SK-N-SH (cell line): Measurements from ENCODE around the gene KRT75. TPM values are rescaled to one million over a fixed set of nuclear protein-coding genes. Genes with fewer than 3 reads are reported as not detected.

Experiments used
- CTCF ChIA-PET: fragments of 300-600, 350-600 bp; formaldehyde crosslinking; extraction: SDS; loops from one replicate; lab custom pipeline; 2021; lab: Yijun Ruan, JAX
- POLR2A ChIA-PET: fragments of 350-600 bp; sonication (Branson Sonifier 250); formaldehyde crosslinking; extraction: SDS; loops from one replicate; lab custom pipeline; 2020; ENCODE audit warnings: antibody characterized with exemption, inconsistent platforms; lab: Yijun Ruan, JAX
- DNase-seq: peaks from one replicate; pipeline ENCODE4 v3.0.0; 2012
- H2AFZ ChIP-seq: fragments of 200-600 bp; sonication (generic); 2 replicates; pipeline ENCODE4 v1.8.1; 2016; ENCODE audit warnings: antibody characterized with exemption, mild to moderate bottlenecking, low read depth
- H3F3A ChIP-seq: fragments of 200-600 bp; sonication (generic); replicated peaks from 2 replicates; pipeline ENCODE3; 2016; ENCODE audit warnings: antibody characterized with exemption, mild to moderate bottlenecking; ENCODE audit not compliant: insufficient read depth
- H3K27ac ChIP-seq, 2 experiments: fragments of 200-500 bp in 1 of 2; fragments of 200-600 bp in 1 of 2; sonication (Bioruptor generic) in 1 of 2; sonication (generic), shearing (Covaris generic) in 1 of 2; 2 replicates each; pipeline versions ENCODE4 v1.5.1 to v1.6.1; 2014 to 2016; ENCODE audit warnings: low read depth in 2 of 2, inconsistent platforms in 1 of 2, low read length in 1 of 2, mild to moderate bottlenecking in 1 of 2, mixed read lengths in 1 of 2
- H3K27me3 ChIP-seq: fragments of 200-600 bp; sonication (generic), shearing (Covaris generic); 2 replicates; pipeline ENCODE4 v1.6.1; 2016; ENCODE audit warnings: mixed run types; ENCODE audit not compliant: insufficient read depth
- H3K36me3 ChIP-seq, 2 experiments: fragments of 200-500 bp in 1 of 2; fragments of 200-600 bp in 1 of 2; sonication (Bioruptor generic) in 1 of 2; sonication (generic) in 1 of 2; replicated peaks in 1 of 2; 2 replicates each; pipeline versions ENCODE3 to v1.5.1; 2014 to 2016; ENCODE audit warnings: low read length in 1 of 2, mild to moderate bottlenecking in 1 of 2; ENCODE audit not compliant: insufficient read depth in 2 of 2, control insufficient read depth in 1 of 2
- H3K4me1 ChIP-seq, 2 experiments: fragments of 200-500 bp in 1 of 2; fragments of 200-600 bp in 1 of 2; sonication (Bioruptor generic) in 1 of 2; sonication (generic), shearing (Covaris generic) in 1 of 2; 2 replicates each; pipeline versions ENCODE4 v1.5.1 to v1.6.1; 2014 to 2016; ENCODE audit warnings: low read depth in 1 of 2, low read length in 1 of 2, mixed run types in 1 of 2; ENCODE audit not compliant: insufficient read depth in 2 of 2, control insufficient read depth in 1 of 2
- H3K4me2 ChIP-seq: fragments of 200-600 bp; sonication (generic), shearing (Covaris generic); 2 replicates; pipeline ENCODE4 v1.6.1; 2017; ENCODE audit warnings: mixed run types
- H3K4me3 ChIP-seq, 2 experiments: fragments of 200-500 bp in 1 of 2; fragments of 200-600 bp in 1 of 2; sonication (Bioruptor generic) in 1 of 2; sonication (generic), shearing (Covaris generic) in 1 of 2; 2 replicates each; pipeline versions ENCODE4 v1.5.1 to v1.8.1; 2014 to 2016; ENCODE audit warnings: low read depth in 2 of 2, inconsistent platforms in 1 of 2, low read length in 1 of 2, mild to moderate bottlenecking in 1 of 2, mixed read lengths in 1 of 2, moderate library complexity in 1 of 2
- H3K79me2 ChIP-seq: fragments of 200-600 bp; sonication (generic); 2 replicates; pipeline ENCODE4 v1.8.1; 2017; ENCODE audit warnings: mild to moderate bottlenecking; ENCODE audit not compliant: insufficient read depth
- H3K9ac ChIP-seq: fragments of 200-600 bp; sonication (generic); 2 replicates; pipeline ENCODE4 v1.6.1; 2017; ENCODE audit warnings: mixed run types
- H3K9me2 ChIP-seq: fragments of 200-600 bp; sonication (generic); 2 replicates; pipeline ENCODE4 v1.6.1; 2017; ENCODE audit warnings: mixed run types
- H3K9me3 ChIP-seq: fragments of 200-600 bp; sonication (generic); 2 replicates; pipeline ENCODE4 v1.6.1; 2017; ENCODE audit warnings: mixed run types, mild to moderate bottlenecking, moderate library complexity
- H4K20me1 ChIP-seq: fragments of 200-600 bp; sonication (generic); 2 replicates; pipeline ENCODE4 v1.6.1; 2017; ENCODE audit warnings: mild to moderate bottlenecking, mixed run types; ENCODE audit not compliant: insufficient read depth
- ELF1 ChIP-seq: IDR thresholded peaks from 2 replicates; pipeline ENCODE4 v1.4.0; 2012
- EP300 ChIP-seq, 2 experiments: IDR thresholded peaks; 2 replicates each; pipeline versions ENCODE4 v1.4.0 to v1.6.1; 2012; ENCODE audit warnings: borderline replicate concordance in 1 of 2, low read depth in 1 of 2, low read length in 1 of 2
- EZH2phosphoT487 ChIP-seq: fragments of 200-600 bp; sonication (generic); IDR thresholded peaks from 2 replicates; pipeline ENCODE4 v1.6.1; 2017; ENCODE audit warnings: low read depth, mixed run types, mild to moderate bottlenecking, antibody characterized with exemption, moderate library complexity, borderline replicate concordance
- GABPA ChIP-seq: IDR thresholded peaks from 2 replicates; pipeline ENCODE4 v1.4.0; 2012; ENCODE audit warnings: low read depth, mild to moderate bottlenecking
- GATA2 ChIP-seq: sonication (generic); formaldehyde crosslinking; IDR thresholded peaks from 2 replicates; pipeline ENCODE4 v1.5.0; 2020; ENCODE audit warnings: mild to moderate bottlenecking, missing genetic modification reagents
- NFIC ChIP-seq: IDR thresholded peaks from 2 replicates; pipeline ENCODE4 v1.4.0; 2012; ENCODE audit warnings: borderline replicate concordance
- RAD21 ChIP-seq: IDR thresholded peaks from 2 replicates; pipeline ENCODE4 v1.6.1; 2012; ENCODE audit warnings: mild to moderate bottlenecking, low read length
- RCOR1 ChIP-seq: fragments of 150-350 bp; IDR thresholded peaks from 2 replicates; pipeline ENCODE4 v1.6.1; 2017; ENCODE audit warnings: antibody characterized with exemption, low read length
- RFX5 ChIP-seq: IDR thresholded peaks from 2 replicates; pipeline ENCODE4 v1.6.1; 2012; ENCODE audit warnings: mild to moderate bottlenecking, improper control_type of control experiment, low read length
- TCF12 ChIP-seq: IDR thresholded peaks from 2 replicates; pipeline ENCODE4 v1.4.0; 2012
- YY1 ChIP-seq: IDR thresholded peaks from 2 replicates; pipeline ENCODE4 v1.4.0; 2012; ENCODE audit warnings: low read depth, mild to moderate bottlenecking
- WGBS: methylation state at CpG from one replicate; pipeline ENCODE4 v1.1.6; 2017; ENCODE audit warnings: low lambda C conversion rate; 5-methylcytosine and 5-hydroxymethylcytosine counted together
- polyA plus RNA-seq, 3 experiments: library from polyadenylated mRNA; depleted of rRNA; stranded (reverse); fragments of >200 nt; gene quantifications; 2 replicates each; pipeline ENCODE4 v1.2.3, GENCODE V29; 2012
- TF ChIP-seq, protein P1 (sequence below): IDR thresholded peaks from 2 replicates; pipeline ENCODE4; 2012
- TF ChIP-seq, protein P2 (sequence below): IDR thresholded peaks from 2 replicates; pipeline ENCODE4 v1.4.0; 2012; ENCODE audit warnings: low read depth

The KRT75 gene
- polyA plus RNA-seq, 1 of the 3 experiments (the other 2 are of a cell fraction): not detected

DNA sequence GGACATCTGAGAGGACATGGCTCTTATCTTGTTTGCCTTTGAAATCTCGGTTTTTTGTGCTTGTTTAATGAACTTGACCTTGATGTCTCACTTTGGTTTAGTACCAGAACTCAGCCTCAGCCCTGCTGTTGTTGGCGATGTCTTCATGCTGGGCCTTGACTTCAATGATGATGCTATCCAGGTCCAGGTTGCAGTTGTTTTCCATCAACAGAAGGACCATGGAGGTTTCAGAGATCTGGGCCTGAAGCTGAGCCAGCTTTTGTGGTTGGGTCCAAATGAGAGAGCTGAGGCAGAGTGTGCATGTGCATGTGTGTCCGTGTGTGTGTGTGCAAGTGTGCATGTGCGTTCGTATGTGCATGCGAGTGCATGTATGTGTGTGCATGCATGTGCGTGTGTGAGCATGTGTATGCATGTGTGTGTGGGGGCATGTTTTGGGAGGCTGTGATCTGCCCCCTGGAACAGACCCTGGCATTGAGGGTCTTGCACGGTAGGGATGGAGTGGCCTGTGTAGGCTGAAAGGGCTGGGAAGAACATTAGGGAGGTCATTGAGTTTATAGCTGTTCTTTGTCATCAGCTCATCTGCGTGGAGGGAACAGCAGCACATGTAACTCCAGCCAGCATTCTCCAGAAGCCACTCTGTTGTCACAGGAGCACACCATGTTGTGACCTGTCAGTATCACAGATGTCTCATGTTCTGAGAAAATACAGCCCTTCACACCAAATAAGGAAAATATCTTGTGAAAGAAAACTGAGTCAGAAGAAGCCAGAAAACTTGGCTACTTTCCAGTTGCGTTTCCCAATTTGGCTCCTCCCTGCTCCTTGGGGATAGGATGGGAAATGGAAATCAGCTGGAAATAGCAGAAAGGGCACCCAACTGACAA, 18.1 kb downstream of the KRT75 start:
- no peak for TF ChIP-seq RFX5
- TF ChIP-seq TCF12: 0 out of 2 replicates have a peak, but pooled peaks have one; percentile 8
- Histone ChIP-seq H3K36me3 (no peaks in the 10 kb centered on the region), H3K9me3 (no peaks in the 10 kb centered on the region), H3K27ac (no peak overlapping the region), H3F3A (no peaks in the 10 kb centered on the region), H2AFZ (no peak overlapping the region), H4K20me1 (no peaks in the 10 kb centered on the region), H3K9ac (no peak overlapping the region), H3K79me2 (no peaks in the 10 kb centered on the region), H3K9me2 (no peaks in the 10 kb centered on the region), H3K4me2 (no peak overlapping the region), H3K4me3 (no peak overlapping the region), H3K27me3 (peaks cover 8% of the 10 kb centered on the region; the same call in 1 of the 2 replicates), H3K4me1 (peaks cover 0 to 5% of the 10 kb centered on the region in 2 experiments; a peak in 1 of 4 replicates)
- DNase-seq: no peak
- ChIA-PET POLR2A (no interaction called here), CTCF (interaction anchor here (1.2 kb wide), 1 partner anchor 9 kb away, joined by 3 read pairs; no protein-coding TSS in a partner anchor)
- WGBS: 51% methylated on average over 10 of the region's 10 CpGs

DNA sequence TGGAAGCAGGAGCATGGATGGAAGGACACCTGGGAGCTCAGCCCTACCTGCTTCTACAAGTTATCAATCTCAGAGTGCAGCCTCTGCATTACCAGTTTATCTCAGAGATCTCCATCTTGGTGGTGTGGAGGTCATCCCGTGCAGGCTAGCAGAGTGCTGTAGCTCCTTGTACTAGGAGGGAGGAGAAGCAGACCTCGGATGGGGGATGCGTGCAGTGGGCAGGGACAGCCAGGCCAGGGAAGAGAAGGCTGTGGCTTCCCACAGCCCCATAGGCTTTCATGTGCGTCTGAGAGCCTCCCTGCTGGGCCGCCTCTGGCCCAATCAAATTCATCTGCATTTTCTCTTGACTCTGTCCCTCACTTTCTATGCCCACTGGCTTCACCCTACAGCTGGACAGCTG, 19.2 kb downstream of the KRT75 start:
- H3K4me3 ChIP-seq: no peak overlapping the region
- TF ChIP-seq EZH2phosphoT487 (no peak), RCOR1 (no peak), NFIC (no peak), YY1 (no peak), EP300 (IDR thresholded peaks at IDR 0.05; ENCODE audit: borderline replicate concordance in 1 of 2, low read depth in 1 of 2, low read length in 1 of 2) (no peak), GATA2 (CRISPR knock-in tag) (no peak), GABPA (no peak), ELF1 (no peak), RAD21 (no peak)
- TF ChIP-seq, protein P1, sequence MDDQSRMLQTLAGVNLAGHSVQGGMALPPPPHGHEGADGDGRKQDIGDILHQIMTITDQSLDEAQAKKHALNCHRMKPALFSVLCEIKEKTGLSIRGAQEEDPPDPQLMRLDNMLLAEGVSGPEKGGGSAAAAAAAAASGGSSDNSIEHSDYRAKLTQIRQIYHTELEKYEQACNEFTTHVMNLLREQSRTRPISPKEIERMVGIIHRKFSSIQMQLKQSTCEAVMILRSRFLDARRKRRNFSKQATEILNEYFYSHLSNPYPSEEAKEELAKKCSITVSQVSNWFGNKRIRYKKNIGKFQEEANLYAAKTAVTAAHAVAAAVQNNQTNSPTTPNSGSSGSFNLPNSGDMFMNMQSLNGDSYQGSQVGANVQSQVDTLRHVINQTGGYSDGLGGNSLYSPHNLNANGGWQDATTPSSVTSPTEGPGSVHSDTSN: no peak
- TF ChIP-seq, protein P2, sequence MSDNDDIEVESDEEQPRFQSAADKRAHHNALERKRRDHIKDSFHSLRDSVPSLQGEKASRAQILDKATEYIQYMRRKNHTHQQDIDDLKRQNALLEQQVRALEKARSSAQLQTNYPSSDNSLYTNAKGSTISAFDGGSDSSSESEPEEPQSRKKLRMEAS: no peak
- H3K27ac ChIP-seq: no peak overlapping the region
- no peaks in the 10 kb centered on the region for H3K9me3 ChIP-seq
- no peaks in the 10 kb centered on the region for H3F3A ChIP-seq
- ChIA-PET POLR2A (no interaction called here), CTCF (interaction anchor here (0.6 to 1.8 kb wide), 3 partner anchors 43 to 296 kb away, joined by 3 to 9 read pairs (median 3); no protein-coding TSS in a partner anchor)
- no peaks in the 10 kb centered on the region for H3K36me3 ChIP-seq
- H3K4me1 ChIP-seq: peaks cover 0 to 5% of the 10 kb centered on the region in 2 experiments; a peak in 1 of 4 replicates
- peaks cover 8% of the 10 kb centered on the region; the same call in 1 of the 2 replicates for H3K27me3 ChIP-seq
- no peak overlapping the region for H3K4me2 ChIP-seq
- DNase-seq: no peak
- no peaks in the 10 kb centered on the region for H3K9me2 ChIP-seq
- H3K9ac ChIP-seq: no peak overlapping the region
- 55% methylated on average over 2 of the region's 5 CpGs for WGBS
- no peak overlapping the region for H2AFZ ChIP-seq
- H3K79me2 ChIP-seq: no peaks in the 10 kb centered on the region
- H4K20me1 ChIP-seq: no peaks in the 10 kb centered on the region
